ENCODE data around the gene PTPN3.

PTPN3 gene

DNA sequence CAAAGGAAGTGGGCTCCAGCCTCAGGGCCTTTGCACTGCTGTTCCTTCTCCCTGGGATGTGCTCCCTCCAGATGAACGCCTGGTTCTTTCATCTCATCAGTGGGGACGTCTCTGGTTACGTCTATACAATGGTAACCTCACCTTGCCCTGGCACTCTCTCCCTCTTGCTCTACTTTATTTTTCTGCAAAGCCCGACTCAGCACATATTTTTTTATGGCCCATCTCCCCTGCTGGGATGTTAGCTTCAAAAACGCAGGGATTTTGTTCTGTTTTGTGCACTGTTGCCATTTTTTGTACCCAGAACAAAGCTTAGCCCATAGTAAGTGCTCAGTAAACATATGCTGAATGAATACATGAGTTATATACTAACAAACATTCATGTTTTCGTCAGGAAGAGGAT, 37.5 kb downstream of the PTPN3 start:
- peaks cover 6% of the 10 kb centered on the region; the same call in 1 of the 2 replicates for H3K4me1 ChIP-seq (ENCODE audit: insufficient read depth, low read length)
- H3K36me3 ChIP-seq (ENCODE audit: insufficient read depth, low read length), result no peaks in the 10 kb centered on the region; the same call in 1 of the 2 replicates
- no peaks in the 10 kb centered on the region for H3K9me3 ChIP-seq (ENCODE audit: control insufficient read depth, insufficient read depth, low read length)
- H3K9ac ChIP-seq (ENCODE audit: low read depth, low read length), result no peak overlapping the region

DNA sequence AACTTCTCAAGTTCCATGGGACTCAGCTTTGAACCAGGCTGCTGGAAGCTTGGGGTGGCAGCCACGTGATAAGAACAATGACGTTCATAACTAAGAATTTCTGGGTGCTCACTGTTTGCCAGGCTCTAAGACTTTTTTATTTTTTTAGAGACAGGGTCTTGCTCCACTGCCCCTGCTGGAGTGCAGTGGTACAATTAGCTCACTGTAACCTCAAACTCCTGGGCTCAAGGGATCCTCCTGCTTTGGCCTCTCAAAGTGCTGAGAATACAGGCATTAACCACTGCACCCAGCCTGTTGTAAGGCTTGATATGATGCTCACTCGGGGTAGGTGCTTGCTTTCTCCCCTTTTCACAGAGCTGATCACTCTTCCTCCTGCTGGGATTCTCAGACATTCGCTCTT, 38.7 kb downstream of the PTPN3 start:
- H3K9me3 ChIP-seq (ENCODE audit: control insufficient read depth, insufficient read depth, low read length), result no peaks in the 10 kb centered on the region
- no peak overlapping the region for H3K9ac ChIP-seq (ENCODE audit: low read depth, low read length)
- H3K36me3 ChIP-seq (ENCODE audit: insufficient read depth, low read length), result no peaks in the 10 kb centered on the region; the same call in 1 of the 2 replicates
- peaks cover 18% of the 10 kb centered on the region; the same call in 1 of the 2 replicates for H3K4me1 ChIP-seq (ENCODE audit: insufficient read depth, low read length)

GRCh38 chr9:109458453-109459211, 39.5 kb downstream of the PTPN3 start:
- H3K9me3 ChIP-seq (ENCODE audit: control insufficient read depth, insufficient read depth, low read length), result no peaks in the 10 kb centered on the region
- H3K36me3 ChIP-seq (ENCODE audit: insufficient read depth, low read length), result no peaks in the 10 kb centered on the region; the same call in 1 of the 2 replicates
- peaks cover 20% of the 10 kb centered on the region for H3K4me1 ChIP-seq (ENCODE audit: insufficient read depth, low read length)
- no peak overlapping the region for H3K9ac ChIP-seq (ENCODE audit: low read depth, low read length)

- Histone ChIP-seq H3K9me3 (ENCODE audit: control insufficient read depth, insufficient read depth, low read length) (no peaks in the 10 kb centered on the region), H3K4me1 (ENCODE audit: insufficient read depth, low read length) (peaks cover 22% of the 10 kb centered on the region), H3K36me3 (ENCODE audit: insufficient read depth, low read length) (no peaks in the 10 kb centered on the region), H3K9ac (ENCODE audit: low read depth, low read length) (no peak overlapping the region)
Observed at GRCh38 chr9:109456811-109457210, 41.3 kb downstream of the PTPN3 start.

DNA sequence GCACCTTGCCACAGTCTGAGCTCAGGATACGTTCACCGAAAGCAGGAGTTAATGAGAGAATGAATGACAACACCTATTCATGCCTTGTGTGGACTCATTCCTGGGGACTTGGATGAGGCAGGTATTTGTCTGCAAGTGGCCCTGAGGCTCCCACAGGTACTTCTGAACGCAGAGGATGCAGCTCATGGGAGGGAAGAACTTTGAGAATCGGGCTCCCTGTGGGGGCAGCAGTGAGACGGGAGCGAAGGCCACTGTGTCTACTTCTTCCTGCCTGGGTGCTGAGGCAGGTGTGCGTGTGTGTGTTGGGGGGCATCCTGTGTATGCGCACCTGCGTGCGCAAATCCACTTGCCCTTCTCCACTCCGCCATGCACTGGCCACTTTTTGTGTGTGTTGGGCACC, 42.2 kb downstream of the PTPN3 start:
- Histone ChIP-seq H3K36me3 (ENCODE audit: insufficient read depth, low read length) (no peaks in the 10 kb centered on the region), H3K9me3 (ENCODE audit: control insufficient read depth, insufficient read depth, low read length) (no peaks in the 10 kb centered on the region), H3K9ac (ENCODE audit: low read depth, low read length) (no peak overlapping the region), H3K4me1 (ENCODE audit: insufficient read depth, low read length) (peaks cover 22% of the 10 kb centered on the region)

- no peak overlapping the region for H3K9ac ChIP-seq (ENCODE audit: low read depth, low read length)
- H3K9me3 ChIP-seq (ENCODE audit: control insufficient read depth, insufficient read depth, low read length), result no peaks in the 10 kb centered on the region
- no peaks in the 10 kb centered on the region for H3K36me3 ChIP-seq (ENCODE audit: insufficient read depth, low read length)
- H3K4me1 ChIP-seq (ENCODE audit: insufficient read depth, low read length), result peaks cover 22% of the 10 kb centered on the region
Observed at GRCh38 chr9:109455391-109455790, 42.7 kb downstream of the PTPN3 start.

DNA sequence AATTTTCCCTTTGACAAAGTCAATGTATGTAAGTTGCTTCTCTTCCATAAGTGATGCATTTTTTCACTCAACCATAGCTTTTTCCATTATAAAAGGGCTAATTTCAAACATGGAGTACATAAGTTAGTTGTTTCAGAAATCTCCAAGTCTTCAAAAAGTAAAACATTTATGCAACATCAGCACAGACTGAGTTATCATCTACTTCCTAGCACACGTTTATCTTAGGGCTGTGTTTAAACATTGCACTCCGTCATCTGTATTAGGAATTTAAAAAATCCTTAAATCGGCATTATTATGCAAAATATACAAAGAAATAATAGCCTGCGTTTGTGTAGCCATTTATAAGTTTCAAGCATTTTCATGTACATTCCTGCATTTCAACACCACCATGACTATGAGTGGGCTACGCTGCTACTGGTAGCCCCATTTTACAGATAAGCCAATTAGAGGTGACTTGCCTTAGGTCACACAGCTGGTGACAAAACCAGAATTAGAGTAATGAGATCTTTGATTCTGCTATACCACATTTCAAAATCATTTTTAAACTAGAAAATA, 43.4 kb downstream of the PTPN3 start:
- Histone ChIP-seq H3K36me3 (ENCODE audit: insufficient read depth, low read length) (no peaks in the 10 kb centered on the region), H3K9ac (ENCODE audit: low read depth, low read length) (no peak overlapping the region), H3K9me3 (ENCODE audit: control insufficient read depth, insufficient read depth, low read length) (no peaks in the 10 kb centered on the region), H3K4me1 (ENCODE audit: insufficient read depth, low read length) (peaks cover 22% of the 10 kb centered on the region)

DNA sequence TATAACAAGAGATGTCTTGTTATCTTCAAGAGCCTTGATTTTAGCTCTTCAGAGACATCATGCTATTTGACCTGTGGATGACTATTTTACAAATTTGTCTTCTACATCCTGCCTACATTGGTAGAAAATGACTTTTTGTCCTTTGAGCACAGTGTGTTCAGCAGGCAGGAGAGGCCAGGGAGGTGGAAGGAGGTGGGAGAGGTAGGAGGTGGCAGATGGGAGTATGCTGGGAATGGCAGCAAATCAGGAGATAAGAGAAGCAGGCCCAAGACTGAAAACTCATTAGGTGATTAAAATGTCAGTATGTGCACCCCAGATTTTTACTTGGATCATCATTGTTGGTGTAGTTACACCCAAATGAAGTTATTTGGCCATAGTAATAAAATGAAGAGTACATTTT, 44.1 kb downstream of the PTPN3 start:
- Histone ChIP-seq H3K36me3 (ENCODE audit: insufficient read depth, low read length) (no peaks in the 10 kb centered on the region), H3K4me1 (ENCODE audit: insufficient read depth, low read length) (peaks cover 22% of the 10 kb centered on the region), H3K9me3 (ENCODE audit: control insufficient read depth, insufficient read depth, low read length) (no peaks in the 10 kb centered on the region), H3K9ac (ENCODE audit: low read depth, low read length) (no peak overlapping the region)

GRCh38 chr9:109453210-109453842, 44.8 kb downstream of the PTPN3 start:
- peaks cover 23% of the 10 kb centered on the region for H3K4me1 ChIP-seq (ENCODE audit: insufficient read depth, low read length)
- H3K36me3 ChIP-seq (ENCODE audit: insufficient read depth, low read length), result no peaks in the 10 kb centered on the region
- H3K9ac ChIP-seq (ENCODE audit: low read depth, low read length), result no peak overlapping the region
- no peaks in the 10 kb centered on the region for H3K9me3 ChIP-seq (ENCODE audit: control insufficient read depth, insufficient read depth, low read length)

GRCh38 chr9:109452761-109453160, 45.3 kb downstream of the PTPN3 start:
- H3K9me3 ChIP-seq (ENCODE audit: control insufficient read depth, insufficient read depth, low read length), result no peaks in the 10 kb centered on the region
- no peaks in the 10 kb centered on the region for H3K36me3 ChIP-seq (ENCODE audit: insufficient read depth, low read length)
- peaks cover 28% of the 10 kb centered on the region for H3K4me1 ChIP-seq (ENCODE audit: insufficient read depth, low read length)
- H3K9ac ChIP-seq (ENCODE audit: low read depth, low read length), result no peak overlapping the region

DNA sequence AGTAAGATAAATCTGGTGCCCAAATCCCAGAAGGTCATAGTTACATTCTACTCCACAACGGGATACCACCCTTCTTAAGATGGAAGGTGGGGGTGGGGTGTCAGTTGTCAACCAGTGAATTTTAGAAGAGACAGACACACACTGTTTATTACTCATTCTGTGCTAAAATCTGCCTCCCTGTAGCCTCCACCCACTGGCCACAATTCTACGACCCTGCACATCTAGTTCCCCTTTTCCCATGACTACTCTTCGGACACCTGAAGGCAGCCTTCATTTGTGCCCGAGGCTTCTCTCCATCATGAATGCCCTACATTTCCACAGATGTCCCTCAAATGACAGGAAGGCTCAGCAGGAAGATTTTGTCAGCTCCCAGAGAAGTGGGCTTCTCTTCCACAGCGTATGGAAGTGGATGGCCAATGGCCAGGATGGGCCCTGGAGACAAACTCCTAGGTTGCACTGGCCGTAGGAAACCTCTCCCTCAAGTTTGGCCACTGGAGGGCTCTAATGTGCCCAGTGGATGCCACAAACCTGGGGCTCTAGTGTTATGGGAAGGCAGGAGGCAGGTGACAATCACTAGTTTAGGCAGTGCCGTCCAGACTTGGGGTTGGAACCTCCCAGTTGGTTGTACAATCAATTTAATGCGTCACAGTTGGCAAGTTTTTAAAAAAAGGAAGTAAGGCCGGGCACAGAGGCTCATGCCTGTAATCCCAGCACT, 46.6 kb downstream of the PTPN3 start:
- H3K36me3 ChIP-seq (ENCODE audit: insufficient read depth, low read length), result no peaks in the 10 kb centered on the region; the same call in 1 of the 2 replicates
- no peaks in the 10 kb centered on the region for H3K9me3 ChIP-seq (ENCODE audit: control insufficient read depth, insufficient read depth, low read length)
- H3K4me1 ChIP-seq (ENCODE audit: insufficient read depth, low read length), result peaks cover 33% of the 10 kb centered on the region

GRCh38 chr9:109450346-109450745, 47.8 kb downstream of the PTPN3 start:
- peaks cover 28% of the 10 kb centered on the region for H3K4me1 ChIP-seq (ENCODE audit: insufficient read depth, low read length)
- H3K36me3 ChIP-seq (ENCODE audit: insufficient read depth, low read length), result no peaks in the 10 kb centered on the region; the same call in 1 of the 2 replicates
- no peaks in the 10 kb centered on the region for H3K9me3 ChIP-seq (ENCODE audit: control insufficient read depth, insufficient read depth, low read length)
- H3K9ac ChIP-seq (ENCODE audit: low read depth, low read length), result no peak overlapping the region

More for the DNA sequence above, 46.6 kb downstream of the PTPN3 start:
- H3K9ac ChIP-seq (ENCODE audit: low read depth, low read length), result no peak overlapping the region

GRCh38 chr9:109449036-109449798, 48.9 kb downstream of the PTPN3 start:
- H3K4me1 ChIP-seq (ENCODE audit: insufficient read depth, low read length), result peaks cover 16% of the 10 kb centered on the region
- H3K9ac ChIP-seq (ENCODE audit: low read depth, low read length), result no peak overlapping the region
- no peaks in the 10 kb centered on the region for H3K9me3 ChIP-seq (ENCODE audit: control insufficient read depth, insufficient read depth, low read length)
- H3K36me3 ChIP-seq (ENCODE audit: insufficient read depth, low read length), result no peaks in the 10 kb centered on the region; the same call in 1 of the 2 replicates

DNA sequence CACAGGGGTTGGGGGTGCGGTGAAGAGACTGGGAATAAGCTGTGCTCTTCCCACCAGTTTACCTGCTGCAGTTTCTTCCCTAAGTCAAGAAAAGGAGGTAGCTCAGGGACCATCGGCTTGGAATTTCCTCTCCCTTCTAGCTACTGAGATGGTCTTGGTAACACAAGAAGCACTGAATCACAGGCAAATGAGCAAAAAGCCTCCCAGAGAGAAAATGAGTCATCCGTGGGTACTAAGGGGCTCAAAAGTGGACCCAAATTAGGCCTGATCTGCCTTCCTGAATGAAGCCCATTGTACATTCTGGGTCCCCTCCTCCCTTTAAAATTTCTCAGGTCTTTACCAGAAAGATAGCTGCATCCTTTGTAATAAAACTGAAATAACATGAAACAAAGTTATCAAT, 49.9 kb downstream of the PTPN3 start:
- Histone ChIP-seq H3K9me3 (ENCODE audit: control insufficient read depth, insufficient read depth, low read length) (no peaks in the 10 kb centered on the region), H3K9ac (ENCODE audit: low read depth, low read length) (no peak overlapping the region), H3K36me3 (ENCODE audit: insufficient read depth, low read length) (no peaks in the 10 kb centered on the region; the same call in 1 of the 2 replicates), H3K4me1 (ENCODE audit: insufficient read depth, low read length) (peaks cover 11% of the 10 kb centered on the region; the same call in 1 of the 2 replicates)

All from ES-I3 (cell line).